Mucosa of gallbladder (tissue), 1 donor: Measurements from ENCODE around the gene C9. TPM values are rescaled to one million over a fixed set of nuclear protein-coding genes. Genes with fewer than 3 reads are reported as not detected.
"Not testable (repeated sequence)": the region's sequence is repeated elsewhere in the genome, so short reads cannot be mapped to it uniquely, and the experiment has no call there.

Source experiments
- DNase-seq: peaks from one replicate; pipeline ENCODE4 v3.0.0-alpha.2; 2020; ENCODE audit warnings: low spot score
- total RNA-seq: library from RNA; stranded (reverse); gene quantifications from one replicate; pipeline ENCODE4 v1.2.1, GENCODE V29; 2021
- donor health status: DM: no; HTN: no; CAD: no.

The C9 gene
- total RNA-seq, 1 donor from 2014 or later: 1.0 TPM

GRCh38 chr5:39328731-39329130 is 35.6 kb downstream of the C9 start:
- DNase-seq: no peak

- no peak for DNase-seq
These were observed 40.8 kb downstream of the C9 start for GRCh38 chr5:39323542-39323941.

- no peak for DNase-seq
These were observed 44.9 kb downstream of the C9 start for GRCh38 chr5:39319395-39319794.

GRCh38 chr5:39316464-39316863 is 47.8 kb downstream of the C9 start:
- not testable (repeated sequence) for DNase-seq

GRCh38 chr5:39315995-39316394 is 48.3 kb downstream of the C9 start:
- DNase-seq: no peak

GRCh38 chr5:39314591-39314990 is 49.7 kb downstream of the C9 start:
- DNase-seq: no peak

GRCh38 chr5:39309534-39309933 is 54.8 kb downstream of the C9 start:
- no peak for DNase-seq

GRCh38 chr5:39302472-39302871 is 61.8 kb downstream of the C9 start:
- DNase-seq: no peak

GRCh38 chr5:39301406-39301805 is 62.9 kb downstream of the C9 start:
- DNase-seq: no peak

GRCh38 chr5:39299962-39300361 is 64.3 kb downstream of the C9 start:
- DNase-seq: no peak

- DNase-seq: no peak
These were observed 69.6 kb downstream of the C9 start for GRCh38 chr5:39294736-39295135.

GRCh38 chr5:39284552-39284951 is 79.7 kb downstream of the C9 start:
- DNase-seq: no peak

GRCh38 chr5:39283231-39283818 is 81.0 kb downstream of the C9 start:
- peak; percentile 71 for DNase-seq

- no peak for DNase-seq
These were observed 81.7 kb downstream of the C9 start for GRCh38 chr5:39282561-39282960.

GRCh38 chr5:39275865-39276264 is 88.4 kb downstream of the C9 start:
- not testable (repeated sequence) for DNase-seq

- DNase-seq: no peak
These were observed 89.8 kb downstream of the C9 start for GRCh38 chr5:39274398-39275085.

- DNase-seq: no peak
These were observed 90.9 kb downstream of the C9 start for GRCh38 chr5:39273314-39273954.

GRCh38 chr5:39272869-39273231 is 91.4 kb downstream of the C9 start:
- DNase-seq: not testable (repeated sequence)

GRCh38 chr5:39270225-39270848 is 94.0 kb downstream of the C9 start:
- no peak for DNase-seq

GRCh38 chr5:39267186-39267585 is 97.1 kb downstream of the C9 start:
- DNase-seq: no peak

GRCh38 chr5:39266442-39266841 is 97.9 kb downstream of the C9 start:
- no peak for DNase-seq

- DNase-seq: no peak
These were observed 99.8 kb downstream of the C9 start for GRCh38 chr5:39264528-39264927.

- no peak for DNase-seq
These were observed 101.3 kb downstream of the C9 start for GRCh38 chr5:39262981-39263380.
